ENCODE measurements around the gene KLHL40.

KLHL40 gene

DNA sequence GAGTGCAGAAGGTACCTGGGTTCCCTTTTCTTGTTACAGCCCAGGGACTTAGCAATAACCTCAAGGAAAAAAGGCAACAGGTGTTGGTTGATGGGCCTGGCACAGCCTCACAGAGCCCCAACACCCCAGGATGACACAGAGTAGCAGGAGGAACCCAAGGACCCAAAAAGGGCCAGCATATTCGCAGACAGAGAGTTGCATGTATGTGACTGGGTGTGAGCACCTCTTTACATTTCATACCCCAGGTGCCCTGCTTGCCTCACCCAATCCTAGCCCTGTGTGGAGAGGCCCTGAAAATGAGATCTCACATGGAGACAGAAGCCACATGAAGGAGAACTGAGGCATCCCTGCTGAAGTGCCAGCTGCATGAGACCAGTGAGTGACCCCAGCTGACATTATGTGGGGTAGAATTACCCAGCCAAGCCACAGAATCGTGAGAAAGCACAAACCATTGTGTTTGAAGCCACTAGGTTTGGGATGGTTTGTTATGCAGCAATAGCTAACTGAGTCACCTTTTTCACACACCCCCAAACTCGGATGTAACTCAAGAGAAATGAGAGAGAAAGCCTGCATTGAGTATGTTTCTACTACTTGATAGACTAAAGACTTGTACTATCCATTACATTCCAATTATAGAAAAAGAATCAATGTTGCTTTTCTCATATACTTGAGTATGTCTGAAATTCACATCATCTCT, 43.5 kb downstream of the KLHL40 start:
- DNase-seq, result no peak

DNA sequence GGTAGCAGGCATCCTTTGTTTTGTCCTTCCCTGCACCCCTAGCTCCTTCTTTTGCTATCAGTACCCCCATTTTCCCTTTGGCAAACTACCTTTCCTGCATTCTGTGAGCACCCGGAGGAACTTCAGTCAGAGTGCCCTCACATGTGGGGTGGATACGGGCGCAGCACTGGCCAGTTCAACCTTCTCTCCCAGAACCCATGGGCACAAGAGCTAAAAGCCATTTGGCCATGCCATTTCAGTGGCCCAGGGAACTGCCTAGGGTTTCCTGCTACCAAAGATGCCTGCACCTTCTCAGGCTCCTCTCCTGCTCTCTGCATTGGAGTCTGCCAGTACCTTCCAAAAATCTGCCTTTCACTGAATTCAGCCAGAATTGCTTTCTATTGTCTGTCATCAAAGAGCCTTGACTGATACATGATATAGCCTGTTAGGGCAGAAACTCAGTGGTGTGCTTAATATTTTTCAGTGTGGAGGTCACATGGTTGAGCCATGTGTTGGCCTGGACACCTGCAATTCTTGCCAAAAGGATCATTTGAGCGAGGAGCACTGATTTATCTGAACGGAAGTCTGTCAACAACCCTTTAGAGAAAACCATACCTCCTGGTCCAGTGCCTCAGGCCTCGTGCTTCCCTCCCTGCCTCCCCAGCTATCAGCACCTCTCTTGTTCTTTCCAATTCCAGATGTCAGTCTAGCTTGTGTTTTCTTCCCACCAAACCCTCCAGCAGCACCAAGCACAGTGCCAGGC, 44.2 kb downstream of the KLHL40 start:
- no peak for DNase-seq

DNA sequence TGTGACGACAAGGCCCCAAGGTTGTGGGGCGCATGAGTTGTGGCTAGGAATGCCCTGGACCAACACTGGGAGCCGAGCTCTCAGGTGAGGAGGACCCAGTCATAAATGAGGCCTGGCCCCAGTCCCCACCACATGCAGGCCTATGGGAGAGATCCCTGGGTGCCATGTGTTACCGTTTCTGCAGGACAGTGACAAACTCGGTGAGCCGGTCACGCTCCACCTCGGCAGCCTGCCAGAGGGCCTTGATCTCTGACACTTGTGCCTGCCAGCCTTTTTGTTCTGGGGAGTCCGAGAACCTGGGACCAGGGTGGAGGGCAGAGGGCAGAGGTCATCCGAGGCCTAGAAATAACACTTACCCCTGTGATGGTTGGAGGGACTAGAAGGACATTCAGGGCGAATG, 45.0 kb downstream of the KLHL40 start:
- no peak for DNase-seq

DNA sequence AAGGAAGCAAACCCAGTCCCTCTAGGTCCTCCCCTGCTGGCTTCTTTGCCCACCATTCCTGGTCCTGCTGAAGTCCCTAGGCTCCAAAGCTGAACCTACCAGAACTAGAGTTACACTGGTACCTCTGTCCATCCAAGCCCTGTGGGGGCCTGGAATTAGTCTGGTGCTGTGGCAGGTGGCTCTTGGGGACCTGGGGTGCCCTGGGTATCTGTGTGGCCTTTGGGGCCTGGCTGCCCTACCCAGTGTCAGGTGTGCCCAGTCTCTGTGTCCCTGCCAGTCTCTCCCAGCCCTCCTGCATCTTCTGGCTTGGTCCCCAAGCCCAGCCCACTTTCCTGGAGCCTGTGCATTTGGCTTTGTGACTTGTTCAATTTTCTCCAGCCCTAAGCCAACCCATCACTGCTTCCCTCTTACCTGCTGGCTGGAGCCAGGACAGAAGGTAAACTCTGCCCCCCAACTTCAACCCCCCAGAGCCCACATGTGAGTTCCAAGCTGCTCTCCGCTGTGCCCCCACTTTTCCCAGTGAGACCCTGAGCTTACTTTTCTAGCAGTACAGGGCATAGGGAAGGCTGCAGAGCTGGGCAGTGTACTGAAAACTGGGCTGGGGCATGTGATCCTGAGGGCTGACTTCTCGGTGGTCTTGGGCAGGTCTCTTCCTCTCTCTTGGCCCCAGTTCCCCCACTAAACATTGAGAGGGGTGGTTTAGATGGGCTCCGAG, 45.5 kb downstream of the KLHL40 start:
- no peak for DNase-seq

DNA sequence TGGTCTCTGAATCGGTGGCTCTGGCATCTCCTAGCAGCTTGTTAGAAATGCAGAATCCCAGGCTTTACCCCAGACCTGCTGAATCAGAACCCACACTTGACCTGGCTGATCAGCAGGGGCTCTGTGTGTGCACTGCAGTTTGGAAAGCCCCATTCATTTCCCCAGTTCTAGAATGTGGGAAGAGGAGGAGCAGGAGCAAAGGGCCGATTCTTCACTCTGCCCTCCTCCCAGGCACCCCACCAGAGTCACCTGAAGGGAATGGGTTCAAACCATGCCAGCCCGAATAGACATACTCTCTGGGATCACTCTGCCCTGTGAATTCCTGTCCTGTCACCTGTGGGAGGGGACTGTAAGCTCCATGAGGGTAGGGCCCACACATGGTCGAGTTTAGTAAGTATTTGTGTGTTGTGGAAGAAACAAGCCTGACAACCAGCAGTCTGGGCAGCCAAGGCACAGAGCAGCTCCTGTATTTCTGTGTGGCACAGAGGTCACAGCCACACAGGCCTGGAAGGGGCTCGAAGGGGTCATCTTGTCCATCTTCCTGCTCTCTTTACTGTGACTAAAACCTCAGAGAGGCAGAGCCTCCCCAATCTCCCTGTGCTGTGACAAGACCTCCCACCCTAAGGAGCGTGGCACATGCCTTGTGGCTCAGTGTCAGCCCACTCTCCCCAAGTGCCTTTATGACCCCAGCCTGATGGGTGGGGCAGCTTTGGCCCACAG, 46.3 kb downstream of the KLHL40 start:
- no peak for DNase-seq

DNA sequence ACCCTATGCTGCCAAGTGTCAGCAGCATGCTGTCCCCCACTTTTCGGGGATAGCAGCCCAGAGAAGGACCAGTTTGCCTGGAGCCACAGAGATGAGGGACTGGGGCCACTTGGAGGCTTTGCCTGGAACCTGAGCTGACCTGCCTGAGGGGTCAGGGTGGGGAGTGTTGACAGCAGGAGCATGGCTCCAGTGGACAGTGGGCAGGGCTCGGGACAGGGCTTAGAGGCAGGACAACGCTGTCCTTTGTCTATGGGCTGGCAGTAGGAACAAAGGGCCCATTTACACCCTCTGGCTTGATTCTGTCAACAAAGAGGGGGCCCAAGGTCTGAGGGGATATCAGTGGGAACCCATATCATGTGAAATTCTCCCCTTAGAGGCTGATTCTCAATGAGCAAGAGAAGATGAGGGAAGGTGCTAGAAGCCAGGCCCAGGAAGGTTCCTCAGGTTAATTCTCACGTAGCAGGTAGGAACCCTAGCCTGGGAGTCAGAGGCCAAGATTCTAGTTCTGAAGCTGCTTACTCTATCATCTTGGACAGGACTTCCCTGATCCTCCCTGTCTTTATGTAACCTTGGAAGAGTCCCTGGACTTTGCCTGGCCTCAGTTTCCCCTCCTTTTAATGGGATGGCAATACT, 47.0 kb downstream of the KLHL40 start:
- no peak for DNase-seq

DNA sequence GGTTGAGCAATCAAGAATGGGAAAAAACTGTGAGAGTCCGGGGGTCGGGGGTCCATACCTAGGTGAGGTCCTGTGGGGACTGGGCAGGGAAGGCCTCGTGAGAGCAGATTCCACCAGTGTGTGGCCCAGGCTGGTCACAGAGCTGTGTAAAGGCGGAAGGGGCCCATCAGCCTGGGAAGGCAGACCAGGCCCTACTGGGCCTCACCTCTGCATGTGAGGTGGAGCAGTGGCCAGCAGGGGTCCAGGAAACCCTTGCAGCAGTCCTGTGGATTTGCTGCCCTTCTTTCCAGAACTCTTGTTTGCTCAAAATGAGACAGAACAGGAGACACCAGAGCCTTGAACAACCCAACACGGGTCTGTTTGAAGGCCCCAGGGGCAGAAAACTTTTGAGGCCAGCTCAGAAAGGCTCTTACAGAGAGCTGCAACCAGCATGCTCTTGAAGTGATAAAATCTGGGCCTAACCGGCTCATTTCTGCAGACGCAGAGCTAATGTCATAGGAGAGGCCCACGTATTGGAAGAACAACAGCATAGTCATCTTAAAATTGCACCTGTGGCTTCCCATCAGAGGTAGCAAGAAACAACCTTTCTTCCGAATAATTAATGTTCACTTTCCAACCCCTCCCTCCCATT, 47.6 kb downstream of the KLHL40 start:
- no peak for DNase-seq

DNA sequence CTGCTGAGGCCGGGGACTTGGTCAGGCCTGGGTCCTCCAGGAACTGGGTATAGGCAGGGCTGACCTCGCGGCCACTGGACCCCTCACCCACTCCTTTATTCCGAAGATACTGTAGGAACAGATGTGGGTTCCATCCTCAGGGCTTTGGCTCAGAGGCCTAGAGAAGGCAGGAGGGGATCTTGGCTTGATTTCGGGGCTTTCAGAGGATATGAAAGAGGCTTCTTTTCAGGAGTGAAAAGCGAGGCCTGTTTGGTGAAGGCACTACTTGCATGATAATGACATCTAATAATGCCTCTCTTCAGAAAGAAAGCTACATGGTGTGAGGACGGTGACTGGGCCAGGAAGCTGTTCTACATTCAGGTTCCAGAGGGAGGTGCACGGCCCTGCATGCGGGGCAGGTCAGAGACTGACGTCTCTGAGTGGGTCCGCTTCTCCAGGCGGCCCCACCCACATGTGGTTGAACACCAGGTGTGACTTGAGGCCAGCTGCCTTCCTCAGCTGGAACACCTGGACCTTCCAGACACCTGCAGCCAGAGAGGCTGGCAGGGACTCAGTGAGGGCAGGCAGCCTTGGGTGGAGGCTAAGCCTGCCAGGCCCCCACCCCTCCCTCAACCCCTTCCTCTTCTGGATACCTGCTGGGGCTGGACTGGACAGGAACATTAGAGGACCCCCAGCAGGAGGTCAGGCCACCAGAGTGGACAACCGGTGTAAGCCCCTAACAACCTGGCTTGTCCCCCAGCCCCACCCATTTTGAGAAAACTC, 48.3 kb downstream of the KLHL40 start:
- DNase-seq, result no peak

DNA sequence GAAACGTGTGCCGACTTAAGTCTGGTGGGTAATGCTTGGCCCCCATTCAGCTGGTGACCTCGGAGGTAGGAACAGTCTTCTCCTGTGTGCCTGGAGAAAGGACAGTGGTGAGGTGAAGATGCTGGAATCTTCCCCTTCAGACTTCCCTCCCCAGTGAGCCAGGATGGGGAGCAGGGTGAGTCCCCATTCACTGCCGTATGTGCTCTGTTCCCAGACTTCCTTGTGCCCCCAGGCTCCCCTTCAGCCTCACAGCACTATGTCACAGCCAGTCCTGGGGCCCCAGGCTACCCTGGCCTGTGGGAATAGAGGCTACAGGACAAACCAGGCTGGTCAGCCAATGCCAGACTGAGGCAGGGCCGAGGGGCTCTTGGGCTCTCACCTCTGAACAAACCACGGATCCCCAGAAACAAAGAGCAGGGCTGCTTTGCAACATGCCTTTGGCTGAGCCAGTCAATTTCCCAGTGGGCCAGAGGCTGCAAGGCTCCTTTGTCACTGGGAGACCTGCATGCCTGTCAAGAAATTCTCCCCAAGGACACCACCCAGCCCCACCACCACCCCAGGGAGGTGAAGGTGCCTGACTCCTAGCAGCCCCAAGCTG, 49.0 kb downstream of the KLHL40 start:
- no peak for DNase-seq

DNA sequence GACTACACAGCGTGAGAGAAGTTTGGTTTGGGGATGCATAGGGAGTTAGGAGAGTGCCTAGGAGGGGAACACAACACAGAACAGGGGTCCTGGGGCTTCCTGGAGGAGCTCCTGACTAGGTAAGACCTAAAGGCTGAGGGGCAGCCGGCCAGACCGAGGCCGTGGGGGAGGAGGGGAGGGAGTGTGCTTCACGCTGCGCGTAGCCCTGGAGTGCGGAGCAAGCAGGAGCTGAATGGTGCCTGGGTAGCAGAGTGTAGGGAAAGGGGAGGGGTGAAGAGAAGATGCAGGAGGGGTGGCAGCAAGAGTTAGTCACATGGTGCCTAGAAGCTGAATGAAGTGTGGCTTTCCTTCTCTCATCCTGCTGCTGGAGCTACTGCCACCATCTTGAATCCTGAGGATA, 49.7 kb downstream of the KLHL40 start:
- DNase-seq, result no peak

DNA sequence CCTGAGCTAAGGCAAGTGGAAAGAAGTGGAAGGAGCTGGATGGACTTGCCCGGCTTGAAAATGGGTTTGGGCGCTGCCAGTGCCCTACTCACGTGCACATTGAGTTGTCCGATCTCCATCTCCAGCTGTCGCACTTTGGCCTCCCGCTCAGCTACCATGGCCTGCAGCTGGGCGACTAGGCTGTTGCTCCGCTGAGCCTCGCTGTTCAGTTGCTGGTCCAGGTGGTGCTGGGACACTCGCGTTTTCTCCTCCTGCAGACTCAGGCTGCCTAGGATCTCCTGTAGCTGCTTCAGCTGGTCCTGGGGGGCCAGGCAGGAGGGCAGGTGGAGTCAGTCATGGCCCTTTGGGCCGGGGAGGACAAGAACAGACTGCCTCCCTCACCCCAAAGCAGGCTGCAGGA, 50.3 kb downstream of the KLHL40 start:
- DNase-seq, result no peak

DNA sequence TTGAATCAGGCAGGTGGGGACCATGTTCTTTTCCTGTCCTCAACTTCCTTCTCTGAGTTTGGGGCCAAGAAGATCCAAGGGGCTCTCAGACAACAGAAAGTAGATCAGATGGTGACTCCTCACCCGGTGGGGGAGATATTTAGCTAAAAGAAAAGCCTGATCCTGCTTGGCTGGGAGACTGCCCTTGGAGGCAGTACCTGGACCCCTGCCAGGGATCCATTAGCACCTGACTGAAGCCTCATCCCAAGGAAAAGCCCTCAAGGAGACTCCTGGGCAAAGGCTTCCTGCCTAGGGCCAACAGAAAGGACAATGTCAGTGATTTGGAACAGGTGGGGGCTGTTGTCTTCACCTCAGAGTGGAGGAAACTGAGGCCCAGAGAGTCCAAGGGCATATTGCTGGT, 50.7 kb downstream of the KLHL40 start:
- no peak for DNase-seq

DNA sequence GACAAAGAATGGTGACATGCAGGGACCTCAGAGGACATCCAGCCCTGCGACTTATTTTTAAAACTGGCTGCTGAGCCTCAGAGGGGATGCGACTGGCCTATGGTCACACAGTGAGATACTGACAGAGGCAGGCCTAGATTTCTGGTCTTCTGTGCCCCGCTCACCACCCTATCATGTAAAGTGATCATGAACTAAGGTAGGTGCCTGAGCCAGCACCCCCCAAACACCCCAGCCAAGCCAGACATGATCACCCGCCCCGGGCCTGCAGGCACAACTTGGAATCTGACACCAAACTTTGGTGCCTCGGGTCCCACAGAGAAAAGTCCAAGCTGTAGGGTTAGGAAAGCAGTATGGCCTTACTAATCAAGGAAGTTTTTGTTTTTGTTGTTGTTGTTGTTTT, 51.2 kb downstream of the KLHL40 start:
- no peak for DNase-seq

DNA sequence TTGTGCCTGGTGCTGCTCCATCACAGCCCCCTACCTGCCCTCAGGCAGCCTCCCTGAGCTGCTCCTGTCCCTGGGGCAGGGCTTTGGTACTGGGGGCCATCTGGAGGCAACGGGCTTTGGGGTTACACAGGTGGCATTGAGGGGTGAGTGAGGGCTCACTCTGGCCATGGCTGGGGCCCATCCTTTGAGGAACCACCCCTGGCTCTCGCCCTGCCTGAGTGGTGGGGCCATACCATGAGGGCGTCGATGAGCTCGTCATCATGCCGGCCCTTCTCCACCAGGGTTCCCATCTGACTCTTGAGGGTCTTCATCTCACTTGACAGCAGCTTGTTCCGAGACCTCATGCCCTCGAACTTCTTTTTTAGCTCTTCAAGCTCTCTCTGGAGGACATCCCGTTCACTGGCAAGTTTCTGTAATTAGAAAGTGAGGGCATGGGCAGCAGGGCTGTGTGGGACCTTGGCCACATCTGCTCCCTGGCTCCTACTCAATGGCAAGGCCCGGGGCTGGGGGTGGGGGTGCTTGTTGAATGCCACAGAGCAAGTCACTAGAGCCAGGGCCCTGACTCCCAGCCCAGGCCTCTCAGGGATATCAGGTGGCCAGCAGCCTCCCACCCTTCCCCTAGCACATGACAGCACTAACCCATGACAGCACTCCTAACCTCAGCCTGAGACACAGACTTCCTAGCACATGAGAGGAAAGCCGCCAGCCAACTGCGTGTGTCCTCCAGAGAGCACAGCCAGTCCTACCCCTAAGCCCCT, 54.2 kb downstream of the KLHL40 start:
- DNase-seq, result no peak

DNA sequence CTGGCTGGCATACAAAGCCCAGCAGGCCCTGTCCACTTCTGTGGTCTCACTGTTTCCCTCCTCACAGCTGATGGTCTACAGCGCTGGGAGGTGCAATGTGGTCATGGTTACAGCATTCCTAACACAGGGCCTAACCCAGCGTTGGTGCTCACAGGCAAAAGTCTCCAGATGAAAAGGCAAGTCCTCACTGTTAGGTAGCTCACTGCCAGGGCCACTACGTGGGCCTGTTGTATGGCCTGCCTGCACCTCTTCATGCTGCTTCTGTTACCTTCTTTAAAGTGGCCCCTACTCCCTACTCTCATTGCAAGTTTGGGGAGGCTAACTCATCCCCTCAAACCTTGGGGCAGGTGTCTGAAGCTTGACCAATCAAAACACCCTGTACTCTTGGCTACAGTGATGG, 56.5 kb downstream of the KLHL40 start:
- no peak for DNase-seq
